K562 (cell line): Measurements from ENCODE around the gene DENND5B. TPM values are rescaled to one million over a fixed set of nuclear protein-coding genes. Genes with fewer than 3 reads are reported as not detected.

Experiments
- CXXC5 ChIP-seq: fragments of 250-450 bp; sonication (Bioruptor Pico); IDR thresholded peaks from 2 replicates; pipeline ENCODE4 v1.8.0; 2022; ENCODE audit warnings: inconsistent platforms, mild to moderate bottlenecking, moderate library complexity
- ELK3 ChIP-seq: fragments of 450-650 bp; formaldehyde crosslinking; IDR thresholded peaks from 2 replicates; pipeline ENCODE4 v1.4.0; 2020; ENCODE audit warnings: mild to moderate bottlenecking
- FOXO4 ChIP-seq: fragments of 450-650 bp; formaldehyde crosslinking; IDR thresholded peaks from 2 replicates; pipeline ENCODE4 v1.4.0; 2020; ENCODE audit warnings: mild to moderate bottlenecking, moderate library complexity
- HOXB6 ChIP-seq: fragments of 250-450 bp; sonication (Bioruptor Pico); IDR thresholded peaks from 2 replicates; pipeline ENCODE4 v1.5.1; 2022; ENCODE audit warnings: mild to moderate bottlenecking, borderline replicate concordance
- JUND ChIP-seq, 2 experiments: IDR thresholded peaks; 2 replicates in 1 of 2; 3 replicates in 1 of 2; pipeline ENCODE4 v1.6.1; 2011; ENCODE audit warnings: borderline replicate concordance in 2 of 2, low read depth in 2 of 2, low read length in 2 of 2, improper control_type of control experiment in 1 of 2, missing biosample characterization in 1 of 2, missing genetic modification characterization in 1 of 2, missing genetic modification reagents in 1 of 2
- MYC ChIP-seq, 2 experiments: fragments of 250-450 bp in 1 of 2; sonication (Bioruptor Pico) in 1 of 2; IDR thresholded peaks; 2 replicates each; pipeline versions ENCODE4 v1.5.1 to v1.6.1; 2012 to 2021; ENCODE audit warnings: low read depth in 2 of 2, borderline replicate concordance in 1 of 2, improper control_type of control experiment in 1 of 2, low read length in 1 of 2, mild to moderate bottlenecking in 1 of 2, moderate library complexity in 1 of 2
- RAD21 ChIP-seq, 2 experiments: fragments of 250-450 bp in 1 of 2; fragments of 450-650 bp in 1 of 2; sonication (Bioruptor Pico) in 1 of 2; formaldehyde crosslinking in 1 of 2; IDR thresholded peaks in 1 of 2; conservative IDR thresholded peaks in 1 of 2; 2 replicates each; pipeline versions ENCODE4 v1.4.0 to v1.8.0; 2020 to 2022; ENCODE audit warnings: mild to moderate bottlenecking in 2 of 2, moderate library complexity in 1 of 2
- SRF ChIP-seq, 2 experiments: fragments of 250-450, 450-650 bp in 1 of 2; sonication (Bioruptor Pico) in 1 of 2; sonication (generic) in 1 of 2; formaldehyde crosslinking; IDR thresholded peaks; 2 replicates each; pipeline versions ENCODE4 v1.5.0 to v1.5.1; 2020 to 2022; ENCODE audit warnings: mild to moderate bottlenecking in 1 of 2, missing genetic modification reagents in 1 of 2
- TEAD1 ChIP-seq, 2 experiments: fragments of 450-650 bp in 1 of 2; sonication (generic) in 1 of 2; formaldehyde crosslinking; IDR thresholded peaks; 2 replicates each; pipeline versions ENCODE4 v1.4.0 to v1.8.0; 2020 to 2022; ENCODE audit warnings: mild to moderate bottlenecking in 2 of 2, missing genetic modification reagents in 1 of 2
- ZC3H4 ChIP-seq: sonication (generic); formaldehyde crosslinking; IDR thresholded peaks from 2 replicates; pipeline ENCODE4 v1.9.0; 2021; ENCODE audit warnings: missing genetic modification reagents, borderline replicate concordance
- ZKSCAN8 ChIP-seq: fragments of 200-800 bp; sonication (Bioruptor generic); IDR thresholded peaks from 2 replicates; pipeline ENCODE4 v1.6.1; 2016; ENCODE audit warnings: missing genetic modification characterization, missing compliant biosample characterization
- ZNF212 ChIP-seq: fragments of 450-650 bp; formaldehyde crosslinking; IDR thresholded peaks from 2 replicates; pipeline ENCODE4 v1.4.0; 2020; ENCODE audit warnings: mild to moderate bottlenecking
- polyA plus RNA-seq, 8 experiments: library from polyadenylated mRNA; depleted of rRNA in 4 of 8; stranded (reverse) in 5 of 8; unstranded in 3 of 8; fragments of >200 nt; fragmentation: Nextera tagmentation in 2 of 8; fragmentation: Illumina TruSeq in 1 of 8; extraction: Ambion mirVana in 2 of 8; extraction: Trizol in 1 of 8; gene quantifications; 2 replicates each; pipeline versions ENCODE4 v1.2.1 to v1.2.3, GENCODE V29; 2011 to 2014; ENCODE audit warnings: inconsistent platforms in 1 of 8, missing spikeins in 1 of 8
- total RNA-seq, 7 experiments: library from RNA; depleted of rRNA in 6 of 7; stranded (reverse); fragments of >200 nt in 6 of 7; fragmentation: Illumina TruSeq in 2 of 7; extraction: Trizol in 2 of 7; gene quantifications; 2 replicates each; pipeline versions ENCODE4 v1.2.1 to v1.2.3, GENCODE V29; 2011 to 2021; ENCODE audit warnings: low replicate concordance in 1 of 7
- TF ChIP-seq, protein P1 (sequence below): fragments of 450-650 bp; formaldehyde crosslinking; conservative IDR thresholded peaks from 2 replicates; pipeline ENCODE4 v1.4.0; 2022; ENCODE audit warnings: mild to moderate bottlenecking, missing genetic modification characterization
- TF ChIP-seq, protein P2 (sequence below), 2 experiments: IDR thresholded peaks in 1 of 2; conservative IDR thresholded peaks in 1 of 2; 2 replicates each; pipeline ENCODE4 v1.6.1; 2016; ENCODE audit warnings: low read depth in 2 of 2, mild to moderate bottlenecking in 1 of 2, missing compliant biosample characterization in 1 of 2, missing genetic modification characterization in 1 of 2, moderate library complexity in 1 of 2
- TF ChIP-seq, protein P3 (sequence below): fragments of 200-800 bp; sonication (Bioruptor generic); IDR thresholded peaks from 2 replicates; pipeline ENCODE4 v1.6.1; 2017; ENCODE audit warnings: missing genetic modification characterization, missing compliant biosample characterization

DENND5B gene
- total and polyA plus RNA-seq, 9 of the 15 experiments (the other 6 are each of a cell fraction or from before 2014, with no cell fraction given): 0.99 to 6.0 (median 3.6) TPM

GRCh38 chr12:31618228-31619025 is 27.5 kb upstream of the DENND5B start (continued):
- TF ChIP-seq MYC (IDR thresholded peaks at IDR 0.05; ENCODE audit: low read depth, low read length) (no peak), MYC (CRISPR knock-in tag; IDR thresholded peaks at IDR 0.05; ENCODE audit: borderline replicate concordance, low read depth) (peak; percentile 82), ZNF212 (peak; percentile 95), RAD21 (CRISPR knock-in tag; conservative IDR thresholded peaks at IDR 0.05 in 1 of 2, IDR thresholded peaks at IDR 0.05 in 1 of 2) (peak in 1 of 2 experiments; percentile 35; a peak in 1 of 4 replicates), TEAD1 (CRISPR knock-in tag; IDR thresholded peaks at IDR 0.05) (peak in 1 of 2 experiments; percentile 99; a peak in 2 of 4 replicates), ZKSCAN8 (CRISPR knock-in tag) (peak; percentile 98), HOXB6 (CRISPR knock-in tag) (no peak), JUND (IDR thresholded peaks at IDR 0.05; ENCODE audit: borderline replicate concordance, low read depth, low read length) (peak; percentile 67), JUND (tag; IDR thresholded peaks at IDR 0.05; ENCODE audit: borderline replicate concordance, low read depth, low read length) (peak; percentile 78; the same call in 2 of the 3 replicates), SRF (CRISPR knock-in tag; IDR thresholded peaks at IDR 0.05) (peak in 1 of 2 experiments; percentile 81; a peak in 3 of 4 replicates), CXXC5 (peak; percentile 96), FOXO4 (CRISPR knock-in tag) (0 out of 2 replicates have a peak, but pooled peaks have one; percentile 64), ELK3 (CRISPR knock-in tag) (peak; percentile 88; the same call in 1 of the 2 replicates), ZC3H4 (no peak)
- TF ChIP-seq, protein P1, sequence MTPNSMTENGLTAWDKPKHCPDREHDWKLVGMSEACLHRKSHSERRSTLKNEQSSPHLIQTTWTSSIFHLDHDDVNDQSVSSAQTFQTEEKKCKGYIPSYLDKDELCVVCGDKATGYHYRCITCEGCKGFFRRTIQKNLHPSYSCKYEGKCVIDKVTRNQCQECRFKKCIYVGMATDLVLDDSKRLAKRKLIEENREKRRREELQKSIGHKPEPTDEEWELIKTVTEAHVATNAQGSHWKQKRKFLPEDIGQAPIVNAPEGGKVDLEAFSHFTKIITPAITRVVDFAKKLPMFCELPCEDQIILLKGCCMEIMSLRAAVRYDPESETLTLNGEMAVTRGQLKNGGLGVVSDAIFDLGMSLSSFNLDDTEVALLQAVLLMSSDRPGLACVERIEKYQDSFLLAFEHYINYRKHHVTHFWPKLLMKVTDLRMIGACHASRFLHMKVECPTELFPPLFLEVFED: peak; percentile 96
- TF ChIP-seq, protein P2, sequence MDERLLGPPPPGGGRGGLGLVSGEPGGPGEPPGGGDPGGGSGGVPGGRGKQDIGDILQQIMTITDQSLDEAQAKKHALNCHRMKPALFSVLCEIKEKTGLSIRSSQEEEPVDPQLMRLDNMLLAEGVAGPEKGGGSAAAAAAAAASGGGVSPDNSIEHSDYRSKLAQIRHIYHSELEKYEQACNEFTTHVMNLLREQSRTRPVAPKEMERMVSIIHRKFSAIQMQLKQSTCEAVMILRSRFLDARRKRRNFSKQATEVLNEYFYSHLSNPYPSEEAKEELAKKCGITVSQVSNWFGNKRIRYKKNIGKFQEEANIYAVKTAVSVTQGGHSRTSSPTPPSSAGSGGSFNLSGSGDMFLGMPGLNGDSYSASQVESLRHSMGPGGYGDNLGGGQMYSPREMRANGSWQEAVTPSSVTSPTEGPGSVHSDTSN (CRISPR knock-in tag; IDR thresholded peaks at IDR 0.05; ENCODE audit: low read depth): no peak
- TF ChIP-seq, protein P2 (tag; conservative IDR thresholded peaks at IDR 0.05; ENCODE audit: low read depth): peak; percentile 74
- TF ChIP-seq, protein P3, sequence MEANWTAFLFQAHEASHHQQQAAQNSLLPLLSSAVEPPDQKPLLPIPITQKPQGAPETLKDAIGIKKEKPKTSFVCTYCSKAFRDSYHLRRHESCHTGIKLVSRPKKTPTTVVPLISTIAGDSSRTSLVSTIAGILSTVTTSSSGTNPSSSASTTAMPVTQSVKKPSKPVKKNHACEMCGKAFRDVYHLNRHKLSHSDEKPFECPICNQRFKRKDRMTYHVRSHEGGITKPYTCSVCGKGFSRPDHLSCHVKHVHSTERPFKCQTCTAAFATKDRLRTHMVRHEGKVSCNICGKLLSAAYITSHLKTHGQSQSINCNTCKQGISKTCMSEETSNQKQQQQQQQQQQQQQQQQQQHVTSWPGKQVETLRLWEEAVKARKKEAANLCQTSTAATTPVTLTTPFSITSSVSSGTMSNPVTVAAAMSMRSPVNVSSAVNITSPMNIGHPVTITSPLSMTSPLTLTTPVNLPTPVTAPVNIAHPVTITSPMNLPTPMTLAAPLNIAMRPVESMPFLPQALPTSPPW: peak; percentile 77
